GM12872 (cell line): ENCODE measurements around the gene TADA2A.

Experiments used
- CTCF ChIP-seq: IDR thresholded peaks from 3 replicates; pipeline ENCODE4 v1.5.1; 2011; ENCODE audit warnings: low read depth, mild to moderate bottlenecking, low read length, moderate library complexity; ENCODE audit not compliant: insufficient read depth

Gene TADA2A

GRCh38 chr17:37368577-37368976, 38.1 kb upstream of the TADA2A start:
- TF ChIP-seq CTCF: no peak

GRCh38 chr17:37373530-37374159, 33.0 kb upstream of the TADA2A start:
- TF ChIP-seq CTCF: peak; percentile 99

- TF ChIP-seq CTCF: no peak
Observed at GRCh38 chr17:37375706-37376105, 31.0 kb upstream of the TADA2A start, which contains the start of gene C17orf78. Gene C17orf78 (plus strand): TSS chr17:37375985. CDS start chr17:37376093, 108 bp downstream.

- no peak for TF ChIP-seq CTCF
Observed at GRCh38 chr17:37382056-37382455, 24.6 kb upstream of the TADA2A start.

- TF ChIP-seq CTCF: no peak
Observed at GRCh38 chr17:37384560-37385149, 22.0 kb upstream of the TADA2A start.

GRCh38 chr17:37385474-37385990, 21.2 kb upstream of the TADA2A start:
- no peak for TF ChIP-seq CTCF

- no peak for TF ChIP-seq CTCF
Observed at GRCh38 chr17:37386462-37386861, 20.2 kb upstream of the TADA2A start.
